Activated CD8-positive, alpha-beta memory T cell treated with anti-CD3 and anti-CD28 coated beads, Interleukin-2, amount 50 U/mL, for 24 hours (primary cell): Measurements from ENCODE around the gene SIPA1L3.
"Not testable (repeated sequence)": the region's sequence is repeated elsewhere in the genome, so short reads cannot be mapped to it uniquely, and the experiment has no call there.

Experiments used
- DNase-seq: peaks from one replicate; pipeline ENCODE4 v3.0.0-alpha.2; 2020; ENCODE audit errors: extremely low read depth

Gene SIPA1L3

GRCh38 chr19:38068826-38069225 is 161.8 kb downstream of the SIPA1L3 start:
- no peak for DNase-seq

GRCh38 chr19:38070573-38070972 is 163.6 kb downstream of the SIPA1L3 start:
- DNase-seq = no peak

DNA sequence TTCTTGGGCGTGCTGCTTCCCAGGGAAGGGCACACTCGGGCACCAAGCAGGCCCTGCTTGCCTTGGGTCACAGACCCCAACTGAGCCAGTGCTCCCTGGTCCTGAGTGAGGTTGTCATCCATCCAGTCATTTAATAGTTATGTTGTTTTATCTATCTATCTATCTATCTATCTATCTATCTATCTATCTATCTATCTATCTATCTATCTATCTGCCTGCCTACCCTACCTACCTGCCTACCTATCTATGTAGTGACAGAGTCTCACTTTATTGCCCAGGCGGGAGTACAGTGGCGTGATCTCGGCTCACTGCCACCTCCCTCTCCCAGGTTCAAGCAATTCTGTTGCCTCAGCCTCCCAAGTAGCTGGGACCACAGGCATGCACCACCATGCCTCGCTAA is 164.0 kb downstream of the SIPA1L3 start:
- DNase-seq = not testable (repeated sequence)

DNA sequence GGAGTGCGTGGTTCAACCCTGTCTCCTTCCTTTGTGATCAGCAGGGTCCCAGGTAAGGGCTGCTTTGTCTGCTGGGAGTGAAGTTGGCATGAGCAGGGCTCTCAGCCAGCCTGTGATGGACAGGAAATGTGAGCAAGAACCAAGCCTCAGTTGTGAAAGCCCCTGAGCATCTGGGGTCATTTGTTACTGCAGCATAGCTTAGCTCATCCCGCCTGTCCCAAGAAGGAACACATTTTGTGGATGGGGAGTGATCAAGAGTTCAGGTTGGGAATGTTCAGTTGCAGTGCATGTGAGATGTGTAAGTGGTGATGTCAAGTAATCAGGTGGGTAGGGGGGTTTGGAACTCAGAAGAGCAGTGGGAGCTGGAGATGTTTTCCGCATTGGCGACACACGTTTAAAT is 164.6 kb downstream of the SIPA1L3 start:
- DNase-seq = no peak

DNA sequence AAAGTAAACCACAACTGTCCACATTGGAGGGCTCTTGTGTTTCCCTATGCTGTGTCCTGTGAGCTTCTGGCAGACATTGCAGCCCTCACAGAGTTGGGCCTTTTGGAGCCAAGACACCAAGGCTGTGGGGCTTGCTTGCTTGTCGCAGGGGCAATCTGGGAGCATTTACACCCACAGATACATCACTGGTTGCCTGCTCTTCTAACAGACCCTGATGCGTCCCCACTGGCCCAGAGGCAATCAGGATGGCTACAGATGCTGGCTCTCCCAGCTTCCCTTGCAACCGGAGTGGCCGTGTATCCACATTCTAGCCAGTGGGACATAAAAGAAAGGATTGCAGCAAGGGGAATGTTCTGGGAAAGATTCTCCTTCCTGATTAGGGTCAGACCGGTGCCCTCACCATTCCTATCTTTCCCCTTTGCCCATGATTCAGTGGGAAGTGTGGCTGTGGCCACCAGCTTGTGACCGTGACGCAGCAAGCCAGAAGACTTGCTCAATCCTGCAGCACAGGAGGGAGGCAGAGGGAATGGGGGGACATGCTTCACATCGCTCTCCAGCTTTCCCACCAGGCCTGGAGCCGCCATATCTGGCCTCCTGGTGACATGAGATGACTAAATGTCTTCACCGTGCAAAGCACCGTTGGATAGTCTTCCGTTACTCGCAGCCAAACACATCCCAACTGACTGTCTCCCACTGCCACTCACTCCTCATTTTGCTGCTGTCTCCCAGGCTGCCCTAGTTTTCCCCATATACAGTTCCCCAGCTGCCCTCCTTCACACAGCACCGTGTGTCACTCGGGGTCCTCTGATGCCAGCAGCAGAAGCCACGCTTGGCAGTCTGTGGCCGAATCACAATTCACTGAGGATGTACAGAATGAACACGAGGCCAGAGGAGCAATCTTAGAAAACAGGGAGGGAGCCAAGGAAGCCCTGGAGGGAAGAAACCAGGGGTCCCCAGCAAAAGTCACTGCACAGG is 166.1 kb downstream of the SIPA1L3 start:
- no peak for DNase-seq

GRCh38 chr19:38073841-38074685 is 167.1 kb downstream of the SIPA1L3 start:
- no peak for DNase-seq

- DNase-seq = no peak
Measured at GRCh38 chr19:38076337-38076736, 169.3 kb downstream of the SIPA1L3 start.

- no peak for DNase-seq
Measured at GRCh38 chr19:38078302-38078930, 171.4 kb downstream of the SIPA1L3 start.

DNA sequence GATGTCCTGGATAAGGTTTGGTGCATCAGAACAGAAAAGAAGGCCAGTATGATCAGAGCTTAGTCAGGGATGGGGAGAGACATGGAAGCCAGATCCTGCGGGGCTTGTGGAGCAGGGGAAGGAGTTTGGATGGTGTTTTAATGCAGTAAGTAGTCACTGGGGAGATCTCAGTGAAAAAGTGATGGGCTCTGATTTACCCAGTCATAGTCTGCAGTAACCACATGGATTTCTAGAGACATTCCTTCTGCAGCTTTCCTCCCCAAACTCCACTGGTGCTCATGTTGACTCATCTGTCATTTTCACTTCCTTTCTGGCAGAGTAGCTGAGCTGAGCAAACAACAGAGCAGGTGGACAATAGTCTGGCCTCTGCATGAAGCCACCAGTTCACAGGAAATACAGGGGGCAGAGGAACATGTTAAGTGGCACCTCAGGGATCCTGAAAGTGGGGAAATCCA is 172.9 kb downstream of the SIPA1L3 start:
- no peak for DNase-seq

GRCh38 chr19:38081547-38082255 is 174.7 kb downstream of the SIPA1L3 start:
- no peak for DNase-seq

DNA sequence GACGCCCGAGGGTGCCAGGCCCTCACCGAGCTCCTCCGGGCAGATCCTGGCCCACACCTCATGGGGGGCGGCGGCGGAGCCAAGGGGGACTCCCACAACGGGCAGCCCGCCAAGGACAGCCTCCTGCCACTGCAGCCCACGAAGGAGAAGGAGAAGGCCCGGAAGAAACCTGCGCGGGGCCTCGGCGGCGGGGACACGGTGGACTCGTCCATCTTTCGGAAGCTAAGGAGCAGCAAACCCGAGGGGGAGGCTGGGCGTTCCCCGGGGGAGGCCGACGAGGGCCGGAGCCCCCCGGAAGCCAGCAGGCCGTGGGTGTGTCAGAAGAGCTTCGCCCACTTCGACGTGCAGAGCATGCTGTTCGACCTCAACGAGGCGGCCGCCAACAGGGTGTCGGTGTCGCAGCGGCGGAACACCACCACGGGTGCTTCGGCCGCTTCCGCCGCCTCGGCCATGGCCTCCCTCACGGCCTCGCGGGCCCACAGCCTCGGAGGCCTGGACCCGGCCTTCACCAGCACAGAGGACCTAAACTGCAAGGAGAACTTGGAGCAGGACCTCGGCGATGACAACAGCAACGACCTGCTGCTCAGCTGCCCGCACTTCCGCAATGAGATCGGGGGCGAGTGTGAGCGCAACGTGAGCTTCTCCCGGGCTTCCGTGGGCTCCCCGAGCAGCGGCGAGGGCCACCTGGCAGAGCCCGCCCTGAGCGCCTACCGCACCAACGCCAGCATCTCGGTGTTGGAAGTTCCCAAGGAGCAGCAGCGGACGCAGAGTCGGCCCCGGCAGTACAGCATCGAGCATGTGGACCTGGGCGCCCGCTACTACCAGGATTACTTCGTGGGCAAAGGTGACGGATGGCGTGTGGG is 175.5 kb downstream of the SIPA1L3 start:
- DNase-seq = no peak

- no peak for DNase-seq
Measured at GRCh38 chr19:38084196-38084595, 177.2 kb downstream of the SIPA1L3 start.

- no peak for DNase-seq
Measured at GRCh38 chr19:38089440-38089839, 182.4 kb downstream of the SIPA1L3 start.

- no peak for DNase-seq
Measured at GRCh38 chr19:38093154-38093553, 186.1 kb downstream of the SIPA1L3 start.

GRCh38 chr19:38093587-38093986 is 186.6 kb downstream of the SIPA1L3 start:
- DNase-seq = no peak

GRCh38 chr19:38095411-38096308 is 188.7 kb downstream of the SIPA1L3 start:
- peak; percentile 5 for DNase-seq

DNA sequence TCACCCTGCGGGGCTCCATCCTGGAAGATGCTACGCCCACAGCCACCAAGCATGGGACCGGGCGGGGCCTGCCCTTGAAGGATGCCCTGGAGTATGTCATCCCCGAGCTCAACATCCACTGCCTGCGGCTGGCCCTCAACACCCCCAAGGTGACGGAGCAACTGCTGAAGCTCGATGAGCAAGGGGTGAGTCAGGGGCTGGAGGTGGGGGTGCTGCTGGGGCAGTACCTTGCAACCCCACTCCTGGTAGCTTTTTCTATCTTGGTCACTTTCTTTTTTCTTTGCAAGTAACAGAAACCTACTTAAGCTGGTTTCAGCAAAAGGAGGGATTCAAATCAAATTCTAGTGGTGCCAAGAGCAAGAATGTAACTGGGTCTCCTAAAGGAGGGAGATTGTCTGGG is 193.0 kb downstream of the SIPA1L3 start:
- DNase-seq = no peak

DNA sequence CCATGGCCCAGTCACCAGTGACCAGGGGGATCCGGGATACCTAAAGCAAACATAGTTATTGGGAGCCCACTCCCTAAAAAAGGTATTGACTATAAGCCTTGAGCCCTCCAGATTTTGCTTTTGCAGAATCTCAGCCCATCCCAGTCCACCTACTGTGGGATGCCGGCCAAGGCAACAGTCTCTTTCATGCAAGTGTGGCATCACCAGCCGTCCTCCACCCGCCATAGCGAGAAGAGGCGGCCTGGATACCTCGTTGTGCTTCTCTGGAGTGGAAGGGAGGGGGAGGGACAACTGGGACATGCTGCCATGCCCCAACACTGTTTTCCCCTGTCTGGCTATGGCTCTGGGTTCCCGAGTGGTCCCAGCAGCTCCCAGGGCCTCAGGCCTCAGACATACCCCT is 193.6 kb downstream of the SIPA1L3 start:
- no peak for DNase-seq

DNA sequence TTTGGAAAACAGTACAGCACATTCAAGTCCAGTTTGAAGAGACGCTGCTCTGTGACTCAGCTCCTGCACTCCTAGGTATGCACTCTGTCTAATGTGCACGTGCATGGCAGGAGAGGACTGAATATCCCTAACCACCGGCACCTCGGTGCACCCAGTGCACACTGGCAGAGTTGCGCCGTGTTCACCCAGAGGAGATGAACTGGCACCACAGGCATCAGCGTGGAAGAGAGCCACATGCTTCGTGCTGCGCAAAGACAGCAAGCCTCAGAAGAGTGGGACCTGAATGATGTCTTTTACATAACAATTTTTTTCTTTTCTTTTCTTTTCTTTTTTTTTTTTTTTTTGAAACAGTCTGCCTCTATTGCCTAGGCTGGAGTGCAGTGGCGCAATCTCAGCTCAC is 194.7 kb downstream of the SIPA1L3 start:
- DNase-seq = no peak
